PC-3 (cell line): ENCODE measurements around the gene FEM1A. TPM values are rescaled to one million over a fixed set of nuclear protein-coding genes. Genes with fewer than 3 reads are reported as not detected.
"Not testable (repeated sequence)": the region's sequence is repeated elsewhere in the genome, so short reads cannot be mapped to it uniquely, and the experiment has no call there.

ENCODE experiments used
- ATAC-seq: fragments of 200-7000 bp; cut with Tn5 transposase; 2 replicates; pipeline ENCODE4 v1.9.1; 2020; ENCODE audit warnings: mild to moderate bottlenecking, moderate library complexity
- BruUV-seq: library from RNA; stranded (reverse); fragments of 400-500 nt; replicated peaks from 2 replicates; lab custom pipeline; 2021; lab: Mats Ljungman, UMichigan
- CTCF ChIA-PET: fragments of 300-600 bp; sonication (Branson Sonifier 250); formaldehyde crosslinking; loops from one replicate; lab custom pipeline; 2022; ENCODE audit warnings: antibody characterized with exemption; lab: Charles Lee
- POLR2A ChIA-PET: fragments of 300-600 bp; sonication (Branson Sonifier 250); formaldehyde crosslinking; loops from one replicate; lab custom pipeline; 2022; ENCODE audit warnings: antibody characterized with exemption; ENCODE audit not compliant: unreplicated experiment; lab: Charles Lee
- DNase-seq: peaks from one replicate; pipeline ENCODE4 v3.0.0-alpha.2; 2015
- H2AFZ ChIP-seq: fragments of 300-600 bp; sonication (generic); 2 replicates; pipeline ENCODE4 v1.6.0; 2016; ENCODE audit warnings: antibody characterized with exemption, low read length
- H3F3A ChIP-seq: fragments of 300-600 bp; sonication (generic); one replicate; pipeline ENCODE4 v1.6.0; 2017; ENCODE audit warnings: antibody characterized with exemption, low read length, control low read depth, mild to moderate bottlenecking; ENCODE audit not compliant: unreplicated experiment
- H3K27ac ChIP-seq: fragments of 300-600 bp; sonication (generic); 2 replicates; pipeline ENCODE4 v1.5.1; 2016; ENCODE audit warnings: mild to moderate bottlenecking, low read length
- H3K27me3 ChIP-seq: fragments of 300-600 bp; sonication (generic); 2 replicates; pipeline ENCODE4 v1.6.1; 2016; ENCODE audit warnings: low read length, mixed read lengths
- H3K36me3 ChIP-seq: fragments of 300-600 bp; sonication (generic); 2 replicates; pipeline ENCODE4 v1.6.1; 2016; ENCODE audit warnings: low read depth, mixed run types, low read length, mixed read lengths
- H3K4me1 ChIP-seq: fragments of 300-600 bp; sonication (generic); 2 replicates; pipeline ENCODE4 v1.5.1; 2016; ENCODE audit warnings: low read length; ENCODE audit not compliant: insufficient read depth
- H3K4me2 ChIP-seq: fragments of 300-600 bp; sonication (generic); 2 replicates; pipeline ENCODE4 v1.6.0; 2016; ENCODE audit warnings: low read length
- H3K4me3 ChIP-seq: fragments of 300-600 bp; sonication (generic); 2 replicates; pipeline ENCODE4 v1.5.1; 2016; ENCODE audit warnings: mild to moderate bottlenecking, low read length, mixed read lengths
- H3K79me2 ChIP-seq: fragments of 300-600 bp; sonication (generic); 2 replicates; pipeline ENCODE4 v1.6.1; 2017; ENCODE audit warnings: low read length, mixed read lengths
- H3K9ac ChIP-seq: fragments of 300-600 bp; sonication (generic); 2 replicates; pipeline ENCODE4 v1.6.0; 2016; ENCODE audit warnings: mild to moderate bottlenecking, low read length
- H3K9me2 ChIP-seq: fragments of 300-600 bp; sonication (generic); replicated peaks from 2 replicates; pipeline ENCODE4 v1.6.1; 2016; ENCODE audit warnings: mixed run types, low read length, mixed read lengths
- H3K9me3 ChIP-seq: fragments of 300-600 bp; sonication (generic); 2 replicates; pipeline ENCODE4 v1.6.1; 2016; ENCODE audit warnings: low read length, mixed read lengths
- H4K20me1 ChIP-seq: fragments of 300-600 bp; sonication (generic); 2 replicates; pipeline ENCODE4 v1.6.1; 2016; ENCODE audit warnings: low read length, mixed read lengths
- CTCF ChIP-seq: fragments of 300-600 bp; sonication (generic); conservative IDR thresholded peaks from 2 replicates; pipeline ENCODE4 v1.5.1; 2017; ENCODE audit warnings: antibody characterized with exemption, low read depth, mild to moderate bottlenecking, low read length
- EZH2 ChIP-seq: fragments of 300-600 bp; sonication (generic); IDR thresholded peaks from one replicate; pipeline ENCODE4 v1.6.1; 2017; ENCODE audit warnings: antibody characterized with exemption, mild to moderate bottlenecking, low read length; ENCODE audit not compliant: unreplicated experiment
- EZH2phosphoT487 ChIP-seq: fragments of 300-600 bp; sonication (generic); IDR thresholded peaks from 2 replicates; pipeline ENCODE4 v1.6.1; 2018; ENCODE audit warnings: mild to moderate bottlenecking, antibody characterized with exemption, low read length, borderline replicate concordance
- intact Hi-C: fragments of 100-400 bp; cut with micrococcal nuclease; formaldehyde crosslinking; loops from 2 replicates; pipeline ENCODE4 v1.9.0; 2023
- total RNA-seq: library from RNA; depleted of rRNA; stranded (reverse); fragments of >200 nt; gene quantifications from 2 replicates; pipeline ENCODE4 v1.2.3, GENCODE V29; 2014

FEM1A gene
- total RNA-seq, 1 experiment from 2014 or later, result 28.1 TPM

- Histone ChIP-seq H3K27me3 (no peaks in the 10 kb centered on the region), H3F3A (no peaks in the 10 kb centered on the region), H3K9me3 (no peaks in the 10 kb centered on the region), H3K9me2 (no peaks in the 10 kb centered on the region), H3K9ac (no peak overlapping the region), H3K79me2 (peaks cover 22% of the 10 kb centered on the region), H3K4me2 (no peak overlapping the region), H4K20me1 (no peaks in the 10 kb centered on the region), H3K27ac (no peak overlapping the region), H3K4me1 (no peaks in the 10 kb centered on the region), H3K36me3 (peaks cover 23% of the 10 kb centered on the region), H2AFZ (no peak overlapping the region), H3K4me3 (no peak overlapping the region)
- CTCF ChIA-PET, result no interaction called here
- TF ChIP-seq EZH2phosphoT487 (no peak), CTCF (no peak), EZH2 (no peak)
- DNase-seq (no peak), ATAC-seq (no peak)
- intact Hi-C loops, result no loop called here
- POLR2A ChIA-PET, result interaction anchor here (0.6 kb wide), 1 partner anchor 28 kb away, joined by 4 read pairs; no protein-coding TSS in a partner anchor
- no TSS peak for BruUV-seq
Measured at GRCh38 chr19:4821265-4821664, 29.7 kb downstream of the FEM1A start.

DNA sequence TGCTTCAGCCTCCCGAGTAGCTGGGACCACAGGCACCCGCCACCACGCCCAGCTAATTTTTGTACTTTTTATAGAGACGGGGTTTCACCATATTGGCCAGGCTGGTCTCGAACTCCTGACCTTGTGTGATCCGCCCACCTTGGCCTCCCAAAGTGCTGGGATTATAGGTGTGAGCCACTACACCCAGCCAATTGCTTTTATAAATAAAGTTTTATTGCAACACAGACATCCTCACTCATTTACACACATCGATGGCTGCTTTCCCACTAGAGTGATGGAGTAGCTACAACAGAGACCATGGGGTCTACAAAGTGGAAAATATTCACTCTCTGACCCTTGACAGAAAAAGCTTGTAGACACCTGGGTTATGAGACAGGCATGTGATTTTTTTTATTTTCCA lies 30.8 kb downstream of the FEM1A start:
- H3K4me1 ChIP-seq, H3K9ac ChIP-seq, ATAC-seq, H3K27me3 ChIP-seq, POLR2A ChIA-PET, CTCF ChIA-PET, H3F3A ChIP-seq, BruUV-seq, H3K4me2 ChIP-seq, H4K20me1 ChIP-seq, H2AFZ ChIP-seq, DNase-seq, H3K9me3 ChIP-seq, intact Hi-C loops, H3K9me2 ChIP-seq, H3K4me3 ChIP-seq, H3K27ac ChIP-seq: not testable (repeated sequence)
- peaks cover 27% of the 10 kb centered on the region for H3K79me2 ChIP-seq
- peaks cover 12% of the 10 kb centered on the region for H3K36me3 ChIP-seq

- POLR2A ChIA-PET, result no interaction called here
Measured at GRCh38 chr19:4823577-4823976, 32.0 kb downstream of the FEM1A start.

More at GRCh38 chr19:4823577-4823976, 32.0 kb downstream of the FEM1A start:
- TF ChIP-seq EZH2phosphoT487 (no peak), CTCF (no peak), EZH2 (no peak)
- ATAC-seq, result no peak
- CTCF ChIA-PET, result interaction anchor here (0.7 kb wide), 1 partner anchor 89 kb away, joined by 5 read pairs; no protein-coding TSS in a partner anchor
- no peak overlapping the region for H2AFZ ChIP-seq
- no peaks in the 10 kb centered on the region for H3F3A ChIP-seq
- H3K4me2 ChIP-seq, result no peak overlapping the region
- no peaks in the 10 kb centered on the region for H3K27me3 ChIP-seq
- no peak overlapping the region for H3K4me3 ChIP-seq
- no peak overlapping the region for H3K27ac ChIP-seq
- H3K9ac ChIP-seq, result no peak overlapping the region
- H3K9me3 ChIP-seq, result no peaks in the 10 kb centered on the region
- no peaks in the 10 kb centered on the region for H3K4me1 ChIP-seq
- H3K36me3 ChIP-seq, result 0 out of 2 replicates have a peak, but pooled peaks cover under 1% of the 10 kb centered on the region
- DNase-seq, result no peak
- intact Hi-C loops, result no loop called here
- no peaks in the 10 kb centered on the region for H3K9me2 ChIP-seq
- peaks cover 37% of the 10 kb centered on the region for H3K79me2 ChIP-seq
- H4K20me1 ChIP-seq, result no peaks in the 10 kb centered on the region
- no TSS peak for BruUV-seq
